Upper lobe of left lung (tissue), 4 donors: ENCODE results near the gene CMTM8.

Experiments
- POLR2A ChIP-seq, 4 donors: fragments of 450-650 bp; IDR thresholded peaks; one replicate each; pipeline ENCODE4 v1.5.1; 2016 to 2017; ENCODE audit warnings: antibody characterized with exemption in 4 of 4, mild to moderate bottlenecking in 2 of 4
- POLR2AphosphoS5 ChIP-seq, 2 donors: sonication (generic); formaldehyde crosslinking; IDR thresholded peaks; one replicate each; pipeline ENCODE4 v1.5.1; 2017; ENCODE audit warnings: antibody characterized with exemption in 2 of 2
- TF ChIP-seq, protein P1 (sequence below), 6 experiments: fragments of 450-650 bp in 4 of 6; fragments of 200-600 bp in 2 of 6; sonication (generic) in 2 of 6; IDR thresholded peaks; one replicate each; pipeline ENCODE4 v1.5.1; 2016 to 2019; ENCODE audit warnings: antibody characterized with exemption in 6 of 6

DNA sequence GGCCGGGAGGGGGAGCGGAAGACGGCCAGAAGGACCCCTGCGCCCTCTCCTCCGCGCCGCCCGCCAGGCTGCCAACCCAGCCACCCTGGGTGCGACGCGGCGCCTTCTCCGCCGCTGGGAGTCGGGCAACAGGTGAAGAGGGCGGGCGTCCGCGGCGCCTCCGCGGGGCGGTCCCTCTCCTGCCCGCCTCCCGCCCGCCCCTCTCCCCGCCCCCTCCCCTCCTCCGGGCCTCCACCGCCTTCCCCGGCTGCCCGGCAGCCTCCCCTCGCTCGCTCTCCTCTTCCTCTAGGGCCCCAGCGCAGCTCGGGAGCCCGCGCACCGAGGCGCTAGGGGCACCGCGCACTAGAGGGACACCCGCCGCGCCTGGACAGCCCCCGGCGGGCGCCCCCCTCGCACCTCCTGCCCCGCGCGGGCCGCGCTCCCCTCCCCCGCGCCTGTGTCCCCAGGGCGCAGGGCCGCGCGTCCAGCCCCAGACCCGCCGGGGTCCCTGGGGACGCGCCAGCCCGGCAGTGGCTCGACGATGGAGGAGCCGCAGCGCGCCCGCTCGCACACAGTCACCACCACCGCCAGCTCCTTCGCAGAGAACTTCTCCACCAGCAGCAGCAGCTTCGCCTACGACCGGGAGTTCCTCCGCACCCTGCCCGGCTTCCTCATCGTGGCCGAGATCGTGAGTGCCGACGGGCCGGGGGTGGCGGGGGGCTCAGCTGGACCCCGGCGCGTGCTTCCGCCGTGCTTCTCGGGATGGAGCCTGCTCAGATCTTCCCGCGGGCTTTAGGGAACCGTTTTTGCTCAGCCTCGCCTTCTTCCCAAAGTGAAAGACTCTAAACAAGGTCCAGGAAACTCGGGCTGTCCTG, at the start of gene CMTM8:
- TF ChIP-seq, protein P1, sequence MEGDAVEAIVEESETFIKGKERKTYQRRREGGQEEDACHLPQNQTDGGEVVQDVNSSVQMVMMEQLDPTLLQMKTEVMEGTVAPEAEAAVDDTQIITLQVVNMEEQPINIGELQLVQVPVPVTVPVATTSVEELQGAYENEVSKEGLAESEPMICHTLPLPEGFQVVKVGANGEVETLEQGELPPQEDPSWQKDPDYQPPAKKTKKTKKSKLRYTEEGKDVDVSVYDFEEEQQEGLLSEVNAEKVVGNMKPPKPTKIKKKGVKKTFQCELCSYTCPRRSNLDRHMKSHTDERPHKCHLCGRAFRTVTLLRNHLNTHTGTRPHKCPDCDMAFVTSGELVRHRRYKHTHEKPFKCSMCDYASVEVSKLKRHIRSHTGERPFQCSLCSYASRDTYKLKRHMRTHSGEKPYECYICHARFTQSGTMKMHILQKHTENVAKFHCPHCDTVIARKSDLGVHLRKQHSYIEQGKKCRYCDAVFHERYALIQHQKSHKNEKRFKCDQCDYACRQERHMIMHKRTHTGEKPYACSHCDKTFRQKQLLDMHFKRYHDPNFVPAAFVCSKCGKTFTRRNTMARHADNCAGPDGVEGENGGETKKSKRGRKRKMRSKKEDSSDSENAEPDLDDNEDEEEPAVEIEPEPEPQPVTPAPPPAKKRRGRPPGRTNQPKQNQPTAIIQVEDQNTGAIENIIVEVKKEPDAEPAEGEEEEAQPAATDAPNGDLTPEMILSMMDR (IDR thresholded peaks at IDR 0.05): no peak
- TF ChIP-seq POLR2A (IDR thresholded peaks at IDR 0.05) (peak in 2 of 4 donors; percentile 49 to 79), POLR2AphosphoS5 (IDR thresholded peaks at IDR 0.05) (peak in 1 of 2 donors; percentile 59)
